Inferior parietal cortex (tissue), 1 donor: ENCODE measurements around the gene CAMK2G.

Experiments used
- DNase-seq: peaks from one replicate; pipeline ENCODE4 v3.0.0-alpha.2; 2016; ENCODE audit errors: extremely low spot score

CAMK2G gene

GRCh38 chr10:73879296-73880173 lies 5.2 kb upstream of the CAMK2G start:
- peak; percentile 79 for DNase-seq

DNA sequence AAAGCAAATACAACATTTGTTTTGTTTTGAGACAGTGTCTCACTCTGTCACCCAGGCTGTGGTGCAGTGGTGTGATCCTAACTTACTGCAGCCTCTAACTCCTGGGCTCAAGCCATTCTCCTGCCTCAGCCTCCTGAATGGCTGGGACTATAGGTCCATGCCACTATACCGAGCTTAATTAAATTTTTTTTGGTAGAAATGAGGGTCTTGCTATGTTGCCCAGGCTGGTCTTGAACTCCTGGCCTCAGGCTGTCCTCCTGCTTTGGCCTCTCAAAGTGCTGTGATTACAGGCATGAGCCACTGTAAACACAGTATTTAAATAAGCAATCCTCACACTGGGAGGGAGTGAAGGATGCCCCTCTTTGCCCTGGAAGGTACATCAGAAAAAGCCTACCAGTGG lies 4.0 kb upstream of the CAMK2G start:
- no peak for DNase-seq

- DNase-seq: no peak
Measured at GRCh38 chr10:73877533-73878160, 3.3 kb upstream of the CAMK2G start.

GRCh38 chr10:73876971-73877370 lies 2.6 kb upstream of the CAMK2G start:
- DNase-seq: no peak

DNA sequence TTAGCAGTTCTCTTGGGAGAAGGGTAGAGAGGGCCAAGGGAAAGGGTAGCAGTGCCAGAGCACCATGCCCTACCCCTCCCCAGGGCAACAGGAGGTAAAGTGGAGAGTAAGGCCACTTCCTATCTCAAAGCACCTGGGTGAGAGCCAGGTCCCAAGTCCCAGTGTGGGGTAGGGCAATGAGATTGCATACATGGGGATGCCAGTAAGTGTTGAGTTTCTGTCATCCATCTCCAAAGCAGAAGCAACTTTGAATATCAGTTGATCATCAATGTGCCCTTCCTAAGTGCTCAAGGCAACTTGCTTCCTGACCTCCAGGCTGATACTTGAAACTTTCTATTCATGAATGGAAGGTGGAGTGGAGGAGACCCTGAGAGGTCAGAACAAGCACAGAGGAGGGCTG lies 2.2 kb upstream of the CAMK2G start:
- DNase-seq: no peak

- DNase-seq: no peak
Measured at GRCh38 chr10:73876157-73876556, 1.8 kb upstream of the CAMK2G start.

DNA sequence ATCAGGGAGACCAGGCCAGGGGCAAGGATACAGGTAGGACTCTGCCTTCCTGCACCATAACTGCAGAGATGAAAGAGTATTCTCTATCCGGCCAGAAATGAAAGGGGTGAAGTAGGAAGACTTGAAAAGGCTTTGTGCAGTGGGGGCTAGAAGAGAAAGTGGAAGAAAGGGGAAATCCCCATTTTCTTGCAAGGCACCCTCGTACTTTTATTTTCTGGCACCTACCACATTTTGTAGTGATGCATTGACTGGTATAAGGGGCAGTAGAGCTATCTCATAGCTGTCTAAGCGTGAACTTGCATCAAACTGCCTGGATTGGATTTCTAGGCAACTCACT lies 752 bp upstream of the CAMK2G start:
- no peak for DNase-seq

DNA sequence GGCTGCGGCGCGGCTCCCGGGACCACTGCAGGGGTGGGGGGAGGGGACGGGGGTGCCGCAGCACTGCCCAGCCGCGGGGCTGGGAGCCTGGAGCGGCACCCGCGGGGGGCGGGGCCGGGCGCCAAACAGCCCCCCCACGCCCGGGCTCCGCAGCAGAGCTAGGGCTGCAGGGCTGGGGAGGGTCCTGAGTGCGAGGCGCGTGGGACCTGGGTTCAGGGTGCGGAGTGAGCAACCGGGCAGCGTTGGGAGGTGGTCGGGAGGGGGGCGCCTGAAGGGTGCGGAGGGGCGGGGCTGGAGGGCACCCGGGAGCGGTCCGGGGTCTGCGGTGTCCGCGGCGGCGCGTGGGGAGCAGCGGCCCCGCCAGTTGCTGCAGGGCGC lies 528 bp downstream of the CAMK2G start:
- DNase-seq: no peak

GRCh38 chr10:73873142-73873837 lies 1.1 kb downstream of the CAMK2G start:
- DNase-seq: no peak

DNA sequence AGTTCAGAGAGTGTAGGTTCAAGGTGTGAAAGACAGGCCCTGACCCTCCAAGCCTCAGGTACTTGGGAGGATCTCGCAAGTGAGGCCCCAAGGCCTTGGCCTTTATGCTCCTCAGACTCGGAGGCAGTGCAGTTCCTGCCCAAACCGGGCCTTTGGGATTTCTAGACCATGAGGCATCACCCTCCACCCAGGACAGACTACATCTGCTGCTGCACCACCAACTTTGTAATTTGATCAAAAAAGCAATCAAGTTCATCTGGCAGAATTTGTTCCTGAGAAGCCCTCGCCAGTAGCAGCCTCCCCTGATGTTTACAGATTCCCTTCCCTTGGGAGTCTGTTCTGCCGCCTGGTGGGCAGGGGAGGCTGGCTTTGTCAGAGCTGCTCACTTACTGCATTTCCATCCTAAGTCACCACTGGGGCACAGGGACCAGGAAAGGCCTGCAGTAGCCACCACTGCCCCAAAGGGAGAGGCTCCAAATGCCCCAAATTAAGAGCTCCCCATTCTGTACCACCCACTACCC lies 2.1 kb downstream of the CAMK2G start:
- no peak for DNase-seq

DNA sequence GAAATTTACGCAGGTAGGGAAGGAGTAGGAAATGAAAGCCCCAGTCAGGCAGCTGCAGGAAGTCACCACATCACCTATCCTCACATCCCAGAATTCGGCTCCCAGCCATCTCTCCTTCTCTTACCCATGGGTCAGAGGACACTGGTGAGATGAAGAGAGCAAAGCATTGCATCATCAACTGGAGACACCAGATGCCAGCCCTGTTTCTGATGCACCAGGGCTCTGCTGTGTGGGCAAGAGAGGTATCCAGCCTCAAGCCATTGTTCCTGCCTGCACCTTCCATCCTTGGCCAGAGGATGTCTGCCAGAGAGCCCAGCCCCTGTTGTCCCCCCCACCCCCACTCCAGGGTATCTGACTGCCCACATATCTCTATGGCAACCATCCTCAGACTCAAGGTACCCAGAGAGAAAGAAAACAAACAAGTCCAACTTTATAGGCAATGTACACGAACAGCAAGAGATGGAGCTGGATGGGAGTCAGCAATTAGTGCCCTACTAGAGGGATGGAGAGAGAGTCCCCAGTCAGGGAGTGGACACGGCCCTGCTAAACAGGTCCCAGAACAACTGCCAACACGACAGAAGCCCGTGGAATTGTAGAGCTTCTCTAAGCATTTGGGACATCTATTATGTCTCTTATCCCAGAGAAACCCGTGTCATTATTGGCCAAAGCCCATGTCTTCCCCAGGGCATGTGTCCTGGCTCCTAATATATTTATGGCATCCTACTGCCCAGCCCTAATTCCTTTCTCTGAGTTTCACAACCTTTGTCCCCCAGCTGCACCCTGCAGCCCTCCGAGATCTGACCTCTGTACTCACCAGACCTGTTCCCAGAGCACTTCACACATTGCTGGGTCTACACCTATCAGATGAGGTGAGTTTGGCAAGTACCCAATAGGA lies 2.8 kb downstream of the CAMK2G start:
- no peak for DNase-seq

GRCh38 chr10:73868655-73869195 lies 5.6 kb downstream of the CAMK2G start:
- DNase-seq: no peak

DNA sequence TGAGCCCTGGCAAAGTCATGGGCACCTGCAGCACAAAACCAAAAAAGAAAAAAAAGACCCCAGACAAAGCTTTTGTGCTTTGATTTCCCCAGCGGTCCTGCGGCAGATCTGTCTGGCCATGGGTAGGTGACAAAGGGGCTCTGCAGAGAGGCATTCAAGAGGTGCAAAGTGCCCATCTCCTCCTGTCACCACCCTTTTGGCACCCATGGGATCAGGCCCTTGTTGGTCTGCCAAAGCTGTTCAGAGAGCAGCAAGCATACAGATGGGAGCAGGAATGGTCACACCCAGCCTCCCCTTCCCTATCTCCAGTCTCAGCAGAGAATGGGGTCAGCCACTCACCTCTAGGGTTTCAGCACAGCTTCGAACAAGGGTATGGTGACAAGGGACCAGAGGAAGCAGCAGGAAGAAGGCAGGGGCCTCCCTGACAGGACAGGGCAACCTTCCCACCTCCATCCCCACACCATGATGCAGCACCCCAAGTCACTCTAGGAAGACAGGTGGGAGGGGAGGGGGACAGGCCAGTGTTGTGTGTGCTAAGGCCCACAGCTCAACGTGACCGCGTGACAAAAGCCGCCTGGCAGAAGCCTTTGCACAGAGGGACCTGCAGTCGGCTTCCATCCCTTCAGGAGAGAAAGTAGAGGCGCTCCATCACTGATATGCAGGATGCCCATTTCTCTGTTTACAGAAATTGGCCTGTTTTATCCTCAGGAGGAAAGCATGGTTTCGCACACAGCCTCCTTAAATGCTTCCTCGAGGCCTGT lies 6.3 kb downstream of the CAMK2G start:
- no peak for DNase-seq

- no peak for DNase-seq
Measured at GRCh38 chr10:73867126-73867807, 7.1 kb downstream of the CAMK2G start.

- DNase-seq: no peak
Measured at GRCh38 chr10:73866621-73867020, 7.7 kb downstream of the CAMK2G start.

DNA sequence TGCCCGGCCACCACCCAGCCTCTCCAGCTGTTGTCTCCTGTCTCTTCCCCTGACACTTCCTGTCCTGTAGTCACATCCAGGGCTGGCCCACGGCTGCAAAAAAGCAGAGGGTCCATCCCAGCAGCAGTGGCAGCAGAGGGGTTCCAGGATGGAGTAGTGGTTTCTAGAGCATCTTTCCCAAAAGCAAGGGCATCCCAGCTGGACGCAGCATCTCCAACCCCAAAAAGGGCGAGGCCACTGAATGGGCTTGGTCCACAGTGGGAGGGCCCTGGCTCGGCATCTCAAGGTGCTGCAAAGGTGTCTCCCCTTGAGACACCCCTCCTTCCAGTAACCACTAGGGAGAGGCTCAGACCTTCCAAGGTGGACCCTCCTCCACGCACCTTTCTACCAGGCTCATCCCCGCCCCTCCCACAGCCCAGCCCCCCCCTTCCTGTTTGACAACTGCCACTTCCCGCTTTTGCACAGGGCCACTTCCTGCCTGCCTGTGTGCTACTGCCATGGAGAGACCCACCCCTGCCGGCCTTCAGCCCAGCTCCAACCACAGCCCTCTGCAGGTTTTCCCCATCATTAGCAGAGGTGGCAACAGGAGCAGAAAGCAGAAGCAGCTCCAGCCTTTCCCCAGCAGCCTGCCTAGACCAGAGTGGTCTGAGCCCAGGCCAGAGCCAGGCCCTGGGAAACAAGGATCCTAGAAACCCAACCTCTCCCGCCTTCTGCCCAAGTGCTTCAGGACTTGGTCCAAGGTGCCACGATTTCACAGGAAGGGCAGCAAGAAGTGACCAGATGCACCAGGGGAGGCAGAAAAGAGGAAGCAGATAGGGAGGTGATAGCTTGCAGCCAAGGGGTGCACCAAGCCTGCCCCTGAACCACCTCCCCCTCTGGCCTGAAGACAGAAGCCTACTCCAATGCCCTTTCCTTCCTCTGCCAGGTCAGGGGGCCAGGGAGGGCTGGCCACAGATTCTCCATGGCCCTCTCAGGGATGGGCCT lies 8.6 kb downstream of the CAMK2G start:
- no peak for DNase-seq

DNA sequence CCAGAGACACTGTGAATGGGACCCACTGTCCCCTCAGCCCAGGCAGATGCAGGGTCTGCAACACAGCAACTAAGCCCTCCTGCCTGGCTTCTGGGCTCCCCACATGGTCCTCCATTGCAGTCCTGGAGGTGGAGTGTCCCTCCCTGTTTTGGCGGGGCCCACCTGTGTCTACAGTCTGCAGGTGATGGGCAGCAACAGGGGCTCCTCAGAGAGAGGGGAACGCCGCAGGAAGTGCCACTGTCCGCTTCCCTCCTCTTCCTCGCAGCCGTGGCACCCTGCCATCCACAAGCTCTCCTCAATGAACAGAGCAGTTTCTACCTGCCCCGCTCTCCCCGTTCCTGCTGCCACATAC lies 9.3 kb downstream of the CAMK2G start:
- no peak for DNase-seq

GRCh38 chr10:73864229-73864628 lies 10.1 kb downstream of the CAMK2G start:
- DNase-seq: no peak
